HG02885 (cell line): ENCODE measurements around the gene PCDHB14.

Experiments
- ATAC-seq: cut with Tn5 transposase; IDR thresholded peaks from one replicate; pipeline ENCODE4 v1.9.1; 2021; ENCODE audit warnings: mild to moderate bottlenecking; ENCODE audit not compliant: unreplicated experiment, poor library complexity

Gene PCDHB14

DNA sequence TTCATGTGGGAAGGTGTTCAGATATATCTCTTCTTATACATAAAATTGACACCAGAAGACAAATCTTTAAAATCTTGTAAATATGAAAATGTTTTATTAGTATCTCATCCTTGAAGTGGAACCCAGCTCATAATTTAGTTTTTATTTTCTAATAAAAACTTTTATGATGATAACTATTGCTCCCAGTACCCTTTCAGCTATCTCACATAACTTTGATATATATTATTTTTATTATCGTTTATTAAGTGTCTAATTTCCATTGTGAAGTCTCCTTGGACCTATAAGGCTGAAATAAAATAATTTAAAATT is 38.0 kb downstream of the PCDHB14 start:
- no peak for ATAC-seq

GRCh38 chr5:141269195-141269594 is 46.1 kb downstream of the PCDHB14 start:
- ATAC-seq: no peak

DNA sequence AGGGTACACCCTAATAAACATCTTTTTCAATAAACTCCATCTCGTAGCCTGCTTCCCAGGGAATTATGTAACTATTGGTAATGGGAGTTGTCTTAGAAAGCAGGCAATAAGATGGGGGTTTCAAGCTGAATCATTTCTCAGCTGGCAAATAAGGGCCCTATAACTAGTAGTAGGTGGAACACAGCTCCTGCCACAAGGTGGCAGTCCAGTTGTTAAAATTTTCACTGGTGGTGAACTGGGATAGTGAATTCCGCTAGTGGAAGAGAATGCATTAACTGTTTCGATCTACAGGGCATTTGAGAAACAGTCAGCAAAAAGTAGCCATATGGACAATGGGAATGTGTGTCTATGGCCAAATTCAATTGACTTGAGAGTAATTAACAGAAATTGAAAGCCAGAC is 49.8 kb downstream of the PCDHB14 start:
- ATAC-seq: no peak
